ENCODE measurements around the gene ECSCR.

ECSCR gene

DNA sequence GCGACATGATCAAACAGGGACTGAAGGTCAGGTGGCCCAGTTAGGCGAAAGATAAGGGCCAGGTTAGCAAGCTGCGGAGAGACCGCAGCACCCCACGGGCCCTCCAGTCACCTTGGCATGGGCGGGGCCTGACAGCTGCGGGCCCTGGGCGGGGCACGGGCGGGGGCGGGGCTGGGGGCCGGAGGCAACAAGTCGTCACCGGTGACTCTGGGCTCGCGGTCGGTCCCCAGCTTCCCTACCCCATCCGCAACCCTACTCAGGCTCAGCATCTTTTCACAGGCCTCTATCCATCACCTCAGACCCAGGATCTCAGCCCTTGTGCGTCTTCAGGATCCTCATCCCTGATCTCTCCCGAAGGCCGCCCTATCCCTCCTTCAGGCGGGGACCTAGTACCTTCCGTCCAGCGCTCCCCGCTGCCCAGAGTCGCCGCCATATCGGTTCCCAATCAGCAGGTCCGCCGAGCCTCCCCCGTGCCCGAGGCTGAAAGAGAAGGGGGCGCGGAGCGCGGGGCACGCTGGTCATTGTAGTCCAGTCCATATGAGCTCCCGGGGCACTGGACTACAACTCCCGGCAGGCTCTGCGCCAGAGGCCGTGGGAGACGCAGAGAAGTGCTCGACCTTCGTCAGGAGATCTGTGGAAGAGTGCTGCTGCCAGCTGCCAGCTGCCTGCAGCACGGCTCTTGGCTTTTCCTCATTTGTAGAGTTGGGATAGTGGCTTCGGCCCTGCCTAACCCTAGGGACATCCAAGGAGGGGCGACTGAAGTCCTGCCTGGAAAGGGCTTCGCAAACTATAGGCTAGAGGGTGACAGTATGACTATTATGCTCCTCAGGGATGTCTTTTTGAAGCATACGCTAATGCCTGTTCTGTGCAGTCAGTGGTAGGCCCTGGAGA lies 23.3 kb downstream of the ECSCR start, which contains the start of gene DNAJC18:
Gene DNAJC18 (minus strand): TSS at position 513 of the 891 bp plus-strand sequence. CDS start 80 bp downstream, at position 433.
- peaks cover 9% of the 10 kb centered on the region for H3K4me1 ChIP-seq (ENCODE audit: control insufficient read depth, insufficient read depth, low read length)
- H3K27ac ChIP-seq (ENCODE audit: extremely low read depth, low read depth, low read length) = peak within 1 kb of the TSS; percentile 88
- ChIA-PET POLR2A (interaction anchor here (0.5 to 1.9 kb wide), 26 partner anchors 9 to 241 kb away, joined by 3 to 21 read pairs (median 4); partner anchors contain the start of genes MATR3, SIL1, SMIM33 and SPATA24), CTCF (interaction anchor here (0.6 to 4.2 kb wide), 5 partner anchors 9 to 1576 kb away, joined by 3 to 28 read pairs (median 6); no protein-coding TSS in a partner anchor)
- H3K36me3 ChIP-seq (ENCODE audit: control insufficient read depth in 2 of 2, insufficient read depth in 1 of 2, low read length in 2 of 2) = peaks cover 24 to 25% of the 10 kb centered on the region in 2 experiments
- H3K4me3 ChIP-seq (ENCODE audit: low read depth, low read length) = peak within 1 kb of the TSS; percentile 80
- H3K9me3 ChIP-seq (ENCODE audit: control insufficient read depth, insufficient read depth, low read depth, low read length) = no peaks in the 10 kb centered on the region
- TF ChIP-seq ZNF133 (tag by site-specific recombination; IDR thresholded peaks at IDR 0.05) = no peak
- TF ChIP-seq ZNF433 (tag by site-specific recombination; IDR thresholded peaks at IDR 0.05; ENCODE audit: low read depth) = no peak
- peak; percentile 88 for TF ChIP-seq SP7 (tag by site-specific recombination; IDR thresholded peaks at IDR 0.05)
- peak; percentile 95 for TF ChIP-seq ZEB2 (tag by site-specific recombination; IDR thresholded peaks at IDR 0.05)
- peak; percentile 98 for TF ChIP-seq KLF16 (tag by site-specific recombination; IDR thresholded peaks at IDR 0.05)
- TF ChIP-seq, protein P1, sequence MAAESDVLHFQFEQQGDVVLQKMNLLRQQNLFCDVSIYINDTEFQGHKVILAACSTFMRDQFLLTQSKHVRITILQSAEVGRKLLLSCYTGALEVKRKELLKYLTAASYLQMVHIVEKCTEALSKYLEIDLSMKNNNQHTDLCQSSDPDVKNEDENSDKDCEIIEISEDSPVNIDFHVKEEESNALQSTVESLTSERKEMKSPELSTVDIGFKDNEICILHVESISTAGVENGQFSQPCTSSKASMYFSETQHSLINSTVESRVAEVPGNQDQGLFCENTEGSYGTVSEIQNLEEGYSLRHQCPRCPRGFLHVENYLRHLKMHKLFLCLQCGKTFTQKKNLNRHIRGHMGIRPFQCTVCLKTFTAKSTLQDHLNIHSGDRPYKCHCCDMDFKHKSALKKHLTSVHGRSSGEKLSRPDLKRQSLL (tag by site-specific recombination; IDR thresholded peaks at IDR 0.05) = peak; percentile 55
- no peak for TF ChIP-seq BCL11A (tag by site-specific recombination; IDR thresholded peaks at IDR 0.05; ENCODE audit: low read depth)
- peak; percentile 97 for TF ChIP-seq ZXDB (tag by site-specific recombination; IDR thresholded peaks at IDR 0.05)
- TF ChIP-seq, protein P2, sequence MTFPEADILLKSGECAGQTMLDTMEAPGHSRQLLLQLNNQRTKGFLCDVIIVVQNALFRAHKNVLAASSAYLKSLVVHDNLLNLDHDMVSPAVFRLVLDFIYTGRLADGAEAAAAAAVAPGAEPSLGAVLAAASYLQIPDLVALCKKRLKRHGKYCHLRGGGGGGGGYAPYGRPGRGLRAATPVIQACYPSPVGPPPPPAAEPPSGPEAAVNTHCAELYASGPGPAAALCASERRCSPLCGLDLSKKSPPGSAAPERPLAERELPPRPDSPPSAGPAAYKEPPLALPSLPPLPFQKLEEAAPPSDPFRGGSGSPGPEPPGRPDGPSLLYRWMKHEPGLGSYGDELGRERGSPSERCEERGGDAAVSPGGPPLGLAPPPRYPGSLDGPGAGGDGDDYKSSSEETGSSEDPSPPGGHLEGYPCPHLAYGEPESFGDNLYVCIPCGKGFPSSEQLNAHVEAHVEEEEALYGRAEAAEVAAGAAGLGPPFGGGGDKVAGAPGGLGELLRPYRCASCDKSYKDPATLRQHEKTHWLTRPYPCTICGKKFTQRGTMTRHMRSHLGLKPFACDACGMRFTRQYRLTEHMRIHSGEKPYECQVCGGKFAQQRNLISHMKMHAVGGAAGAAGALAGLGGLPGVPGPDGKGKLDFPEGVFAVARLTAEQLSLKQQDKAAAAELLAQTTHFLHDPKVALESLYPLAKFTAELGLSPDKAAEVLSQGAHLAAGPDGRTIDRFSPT (tag by site-specific recombination; IDR thresholded peaks at IDR 0.05) = no peak
- TF ChIP-seq ZSCAN30 (tag by site-specific recombination; IDR thresholded peaks at IDR 0.05) = 0 out of 2 replicates have a peak, but pooled peaks have one; percentile 29
- TF ChIP-seq ZBTB21 (tag by site-specific recombination; IDR thresholded peaks at IDR 0.05) = peak; percentile 91
- peak; percentile 97 for TF ChIP-seq SCRT1 (tag by site-specific recombination; IDR thresholded peaks at IDR 0.05; ENCODE audit: borderline replicate concordance)
- TF ChIP-seq ZNF146 (tag by site-specific recombination; IDR thresholded peaks at IDR 0.05) = no peak
- TF ChIP-seq, protein P3, sequence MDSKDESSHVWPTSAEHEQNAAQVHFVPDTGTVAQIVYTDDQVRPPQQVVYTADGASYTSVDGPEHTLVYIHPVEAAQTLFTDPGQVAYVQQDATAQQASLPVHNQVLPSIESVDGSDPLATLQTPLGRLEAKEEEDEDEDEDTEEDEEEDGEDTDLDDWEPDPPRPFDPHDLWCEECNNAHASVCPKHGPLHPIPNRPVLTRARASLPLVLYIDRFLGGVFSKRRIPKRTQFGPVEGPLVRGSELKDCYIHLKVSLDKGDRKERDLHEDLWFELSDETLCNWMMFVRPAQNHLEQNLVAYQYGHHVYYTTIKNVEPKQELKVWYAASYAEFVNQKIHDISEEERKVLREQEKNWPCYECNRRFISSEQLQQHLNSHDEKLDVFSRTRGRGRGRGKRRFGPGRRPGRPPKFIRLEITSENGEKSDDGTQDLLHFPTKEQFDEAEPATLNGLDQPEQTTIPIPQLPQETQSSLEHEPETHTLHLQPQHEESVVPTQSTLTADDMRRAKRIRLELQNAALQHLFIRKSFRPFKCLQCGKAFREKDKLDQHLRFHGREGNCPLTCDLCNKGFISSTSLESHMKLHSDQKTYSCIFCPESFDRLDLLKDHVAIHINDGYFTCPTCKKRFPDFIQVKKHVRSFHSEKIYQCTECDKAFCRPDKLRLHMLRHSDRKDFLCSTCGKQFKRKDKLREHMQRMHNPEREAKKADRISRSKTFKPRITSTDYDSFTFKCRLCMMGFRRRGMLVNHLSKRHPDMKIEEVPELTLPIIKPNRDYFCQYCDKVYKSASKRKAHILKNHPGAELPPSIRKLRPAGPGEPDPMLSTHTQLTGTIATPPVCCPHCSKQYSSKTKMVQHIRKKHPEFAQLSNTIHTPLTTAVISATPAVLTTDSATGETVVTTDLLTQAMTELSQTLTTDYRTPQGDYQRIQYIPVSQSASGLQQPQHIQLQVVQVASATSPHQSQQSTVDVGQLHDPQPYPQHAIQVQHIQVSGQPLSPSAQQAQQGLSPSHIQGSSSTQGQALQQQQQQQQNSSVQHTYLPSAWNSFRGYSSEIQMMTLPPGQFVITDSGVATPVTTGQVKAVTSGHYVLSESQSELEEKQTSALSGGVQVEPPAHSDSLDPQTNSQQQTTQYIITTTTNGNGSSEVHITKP (tag by site-specific recombination; IDR thresholded peaks at IDR 0.05) = peak; percentile 96
- TF ChIP-seq MZF1 (tag by site-specific recombination; IDR thresholded peaks at IDR 0.05; ENCODE audit: borderline replicate concordance) = peak; percentile 68; the same call in 1 of the 2 replicates
- TF ChIP-seq ZNF324 (tag by site-specific recombination; IDR thresholded peaks at IDR 0.05) = peak; percentile 98
- TF ChIP-seq ZNF561 (tag by site-specific recombination; IDR thresholded peaks at IDR 0.05; ENCODE audit: borderline replicate concordance) = peak; percentile 82; the same call in 1 of the 2 replicates
- no peak for TF ChIP-seq TCF7L2 (IDR thresholded peaks at IDR 0.05; ENCODE audit: borderline replicate concordance, low read depth, low read length)
- peak; percentile 34; the same call in 1 of the 2 replicates for TF ChIP-seq ZNF10 (tag by site-specific recombination; IDR thresholded peaks at IDR 0.05)
- TF ChIP-seq, protein P4, sequence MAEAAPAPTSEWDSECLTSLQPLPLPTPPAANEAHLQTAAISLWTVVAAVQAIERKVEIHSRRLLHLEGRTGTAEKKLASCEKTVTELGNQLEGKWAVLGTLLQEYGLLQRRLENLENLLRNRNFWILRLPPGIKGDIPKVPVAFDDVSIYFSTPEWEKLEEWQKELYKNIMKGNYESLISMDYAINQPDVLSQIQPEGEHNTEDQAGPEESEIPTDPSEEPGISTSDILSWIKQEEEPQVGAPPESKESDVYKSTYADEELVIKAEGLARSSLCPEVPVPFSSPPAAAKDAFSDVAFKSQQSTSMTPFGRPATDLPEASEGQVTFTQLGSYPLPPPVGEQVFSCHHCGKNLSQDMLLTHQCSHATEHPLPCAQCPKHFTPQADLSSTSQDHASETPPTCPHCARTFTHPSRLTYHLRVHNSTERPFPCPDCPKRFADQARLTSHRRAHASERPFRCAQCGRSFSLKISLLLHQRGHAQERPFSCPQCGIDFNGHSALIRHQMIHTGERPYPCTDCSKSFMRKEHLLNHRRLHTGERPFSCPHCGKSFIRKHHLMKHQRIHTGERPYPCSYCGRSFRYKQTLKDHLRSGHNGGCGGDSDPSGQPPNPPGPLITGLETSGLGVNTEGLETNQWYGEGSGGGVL (tag by site-specific recombination; IDR thresholded peaks at IDR 0.05) = peak; percentile 80
- no peak for TF ChIP-seq ZNF747 (tag by site-specific recombination; IDR thresholded peaks at IDR 0.05)
- TF ChIP-seq, protein P5, sequence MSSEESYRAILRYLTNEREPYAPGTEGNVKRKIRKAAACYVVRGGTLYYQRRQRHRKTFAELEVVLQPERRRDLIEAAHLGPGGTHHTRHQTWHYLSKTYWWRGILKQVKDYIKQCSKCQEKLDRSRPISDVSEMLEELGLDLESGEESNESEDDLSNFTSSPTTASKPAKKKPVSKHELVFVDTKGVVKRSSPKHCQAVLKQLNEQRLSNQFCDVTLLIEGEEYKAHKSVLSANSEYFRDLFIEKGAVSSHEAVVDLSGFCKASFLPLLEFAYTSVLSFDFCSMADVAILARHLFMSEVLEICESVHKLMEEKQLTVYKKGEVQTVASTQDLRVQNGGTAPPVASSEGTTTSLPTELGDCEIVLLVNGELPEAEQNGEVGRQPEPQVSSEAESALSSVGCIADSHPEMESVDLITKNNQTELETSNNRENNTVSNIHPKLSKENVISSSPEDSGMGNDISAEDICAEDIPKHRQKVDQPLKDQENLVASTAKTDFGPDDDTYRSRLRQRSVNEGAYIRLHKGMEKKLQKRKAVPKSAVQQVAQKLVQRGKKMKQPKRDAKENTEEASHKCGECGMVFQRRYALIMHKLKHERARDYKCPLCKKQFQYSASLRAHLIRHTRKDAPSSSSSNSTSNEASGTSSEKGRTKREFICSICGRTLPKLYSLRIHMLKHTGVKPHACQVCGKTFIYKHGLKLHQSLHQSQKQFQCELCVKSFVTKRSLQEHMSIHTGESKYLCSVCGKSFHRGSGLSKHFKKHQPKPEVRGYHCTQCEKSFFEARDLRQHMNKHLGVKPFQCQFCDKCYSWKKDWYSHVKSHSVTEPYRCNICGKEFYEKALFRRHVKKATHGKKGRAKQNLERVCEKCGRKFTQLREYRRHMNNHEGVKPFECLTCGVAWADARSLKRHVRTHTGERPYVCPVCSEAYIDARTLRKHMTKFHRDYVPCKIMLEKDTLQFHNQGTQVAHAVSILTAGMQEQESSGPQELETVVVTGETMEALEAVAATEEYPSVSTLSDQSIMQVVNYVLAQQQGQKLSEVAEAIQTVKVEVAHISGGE (tag by site-specific recombination; conservative IDR thresholded peaks at IDR 0.05; ENCODE audit: low read depth) = peak; percentile 89
- peak; percentile 57 for TF ChIP-seq KLF1 (tag by site-specific recombination; IDR thresholded peaks at IDR 0.05)
- TF ChIP-seq ZNF37A (tag by site-specific recombination; IDR thresholded peaks at IDR 0.05) = no peak
